ENCODE measurements around the gene LYL1.

DNA sequence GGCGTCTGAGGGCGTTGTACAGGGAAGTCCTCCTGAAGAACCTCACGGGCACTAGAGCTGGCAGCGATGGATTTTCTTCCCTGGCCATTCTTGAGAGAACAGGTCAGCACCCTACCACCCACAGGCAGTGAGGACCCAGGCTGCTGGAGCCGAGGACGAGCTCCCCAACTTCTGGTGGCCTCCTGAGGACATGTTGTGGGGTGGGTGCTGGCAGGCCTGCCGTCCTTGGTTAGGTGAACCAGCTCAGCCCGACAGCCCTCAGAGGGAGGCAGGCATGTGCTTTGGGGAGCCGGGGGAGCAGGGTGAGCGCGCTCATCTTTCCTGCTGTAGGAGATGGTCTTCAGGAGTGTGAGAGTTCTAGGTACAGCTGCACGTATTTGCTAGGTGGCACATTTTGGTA is 15.4 kb downstream of the LYL1 start:
- no peak for TF ChIP-seq CTCF (IDR thresholded peaks at IDR 0.05)
- no peak for TF ChIP-seq POLR2A (IDR thresholded peaks at IDR 0.05)
